A549 (cell line): ENCODE data around the gene TEF. TPM values are rescaled to one million over a fixed set of nuclear protein-coding genes. Genes with fewer than 3 reads are reported as not detected.
"Not testable (repeated sequence)": the region's sequence is repeated elsewhere in the genome, so short reads cannot be mapped to it uniquely, and the experiment has no call there.

ENCODE experiments used
- ATAC-seq, 2 experiments: fragments of 200-7000 bp in 1 of 2; fragments of >200 bp in 1 of 2; cut with Nextera tagmentation in 1 of 2; cut with Tn5 transposase in 1 of 2; 3 replicates each; pipeline versions ENCODE4 v1.8.0 to v1.9.1; 2018 to 2020; ENCODE audit warnings: mild to moderate bottlenecking in 1 of 2, moderate library complexity in 1 of 2
- CTCF ChIA-PET: fragments of 300-600 bp; sonication (Branson Sonifier 250); formaldehyde crosslinking; extraction: SDS; loops from one replicate; lab custom pipeline; 2021; ENCODE audit warnings: antibody characterized with exemption, inconsistent platforms; lab: Yijun Ruan, JAX
- POLR2A ChIA-PET: fragments of 350-600 bp; formaldehyde crosslinking; extraction: SDS; loops from one replicate; lab custom pipeline; 2021; ENCODE audit warnings: antibody characterized with exemption, inconsistent platforms; lab: Yijun Ruan, JAX
- DNase-seq, 2 experiments: peaks; one replicate each; pipeline versions ENCODE4 v3.0.0 to v3.0.0-alpha.2; 2011 to 2016; ENCODE audit warnings: low read depth in 1 of 2, low spot score in 1 of 2
- FAIRE-seq: peaks from 2 replicates; lab custom pipeline; 2011; peaks lifted over from hg19 to GRCh38; lab: Jason Lieb, UNC
- H3K27ac ChIP-seq, 2 experiments: fragments of >200 bp; sonication (Bioruptor Twin); formaldehyde crosslinking; 3 replicates each; pipeline ENCODE4 v1.5.1; 2016 to 2017
- H3K4me1 ChIP-seq: fragments of >200 bp; sonication (Bioruptor Twin); formaldehyde crosslinking; 3 replicates; pipeline ENCODE4 v1.6.1; 2016
- H3K4me2 ChIP-seq: fragments of >200 bp; sonication (Bioruptor Twin); formaldehyde crosslinking; 3 replicates; pipeline ENCODE4 v1.6.1; 2016
- H3K4me3 ChIP-seq: fragments of >200 bp; sonication (Bioruptor Twin); formaldehyde crosslinking; 3 replicates; pipeline ENCODE4 v1.5.1; 2016
- H3K9me3 ChIP-seq: fragments of >200 bp; sonication (Bioruptor Twin); formaldehyde crosslinking; 3 replicates; pipeline ENCODE4 v1.6.1; 2016
- BCL3 ChIP-seq: fragments of >200 bp; sonication (Bioruptor Twin); formaldehyde crosslinking; IDR thresholded peaks from 3 replicates; pipeline ENCODE4 v1.6.1; 2016
- BHLHE40 ChIP-seq: IDR thresholded peaks from 2 replicates; pipeline ENCODE4 v1.6.1; 2012; ENCODE audit warnings: low read depth, low read length, inconsistent platforms
- CEBPB ChIP-seq, 2 experiments: fragments of >200 bp in 1 of 2; sonication (Bioruptor Twin) in 1 of 2; formaldehyde crosslinking in 1 of 2; IDR thresholded peaks; 2 replicates each; pipeline ENCODE4 v1.6.1; 2012 to 2016
- CHD4 ChIP-seq: fragments of 200-600 bp; sonication (generic); IDR thresholded peaks from 2 replicates; pipeline ENCODE4 v1.6.1; 2016; ENCODE audit warnings: antibody characterized with exemption, mild to moderate bottlenecking, borderline replicate concordance
- ELK1 ChIP-seq: fragments of 150-350 bp; IDR thresholded peaks from 2 replicates; pipeline ENCODE4 v1.6.1; 2014; ENCODE audit warnings: low read depth, mild to moderate bottlenecking, low read length
- EP300 ChIP-seq, 2 experiments: fragments of >200 bp; sonication (Bioruptor Twin); formaldehyde crosslinking; IDR thresholded peaks; 2 replicates in 1 of 2; 3 replicates in 1 of 2; pipeline ENCODE4 v1.6.1; 2016 to 2017
- ESRRA ChIP-seq: fragments of 150-350 bp; IDR thresholded peaks from 2 replicates; pipeline ENCODE4 v1.6.1; 2014; ENCODE audit warnings: mild to moderate bottlenecking, low read length, borderline replicate concordance
- FOSL2 ChIP-seq, 2 experiments: fragments of 450-650 bp in 1 of 2; fragments of >200 bp in 1 of 2; sonication (Bioruptor Twin) in 1 of 2; formaldehyde crosslinking; IDR thresholded peaks; 2 replicates each; pipeline versions ENCODE4 v1.5.0 to v1.6.1; 2016 to 2020; ENCODE audit warnings: mild to moderate bottlenecking in 1 of 2, moderate library complexity in 1 of 2
- GATA3 ChIP-seq: IDR thresholded peaks from 2 replicates; pipeline ENCODE4 v1.6.1; 2012; ENCODE audit warnings: borderline replicate concordance
- HOXA7 ChIP-seq: fragments of 250-450 bp; sonication (Bioruptor Pico); IDR thresholded peaks from 2 replicates; pipeline ENCODE4 v1.5.0; 2020; ENCODE audit warnings: mild to moderate bottlenecking, moderate library complexity
- HOXB13 ChIP-seq: fragments of 250-450 bp; sonication (Bioruptor Pico); IDR thresholded peaks from 2 replicates; pipeline ENCODE4 v1.5.0; 2020; ENCODE audit warnings: low read depth, mild to moderate bottlenecking, moderate library complexity
- MAX ChIP-seq: IDR thresholded peaks from 2 replicates; pipeline ENCODE4 v1.6.1; 2012
- MYC ChIP-seq: IDR thresholded peaks from 2 replicates; pipeline ENCODE4 v1.6.1; 2012; ENCODE audit warnings: mild to moderate bottlenecking, inconsistent platforms, low read length, improper control_type of control experiment, borderline replicate concordance
- PHF8 ChIP-seq: fragments of 200-600 bp; sonication (generic); IDR thresholded peaks from 2 replicates; pipeline ENCODE4 v1.6.1; 2016; ENCODE audit warnings: low read depth, mild to moderate bottlenecking, antibody characterized with exemption, moderate library complexity, borderline replicate concordance
- RAD21 ChIP-seq, 2 experiments: fragments of >200 bp in 1 of 2; sonication (Bioruptor Twin) in 1 of 2; formaldehyde crosslinking in 1 of 2; IDR thresholded peaks in 1 of 2; conservative IDR thresholded peaks in 1 of 2; 2 replicates in 1 of 2; 3 replicates in 1 of 2; pipeline ENCODE4 v1.6.1; 2012 to 2018; ENCODE audit warnings: inconsistent platforms in 1 of 2
- REST ChIP-seq: fragments of 200-600 bp; sonication (generic); IDR thresholded peaks from 2 replicates; pipeline ENCODE4 v1.6.1; 2016; ENCODE audit warnings: antibody characterized with exemption, mild to moderate bottlenecking, moderate library complexity
- RFX5 ChIP-seq: fragments of 450-650 bp; IDR thresholded peaks from 2 replicates; pipeline ENCODE4 v1.7.1; 2014; ENCODE audit warnings: antibody characterized with exemption, mild to moderate bottlenecking, moderate library complexity
- SMC3 ChIP-seq: fragments of >200 bp; sonication (Bioruptor Twin); formaldehyde crosslinking; IDR thresholded peaks from 3 replicates; pipeline ENCODE4 v1.6.1; 2018; ENCODE audit warnings: inconsistent platforms
- SREBF2 ChIP-seq: fragments of 450-650 bp; IDR thresholded peaks from 2 replicates; pipeline ENCODE4 v1.6.1; 2014; ENCODE audit warnings: mild to moderate bottlenecking, moderate library complexity
- ZFP36 ChIP-seq: fragments of 450-650 bp; IDR thresholded peaks from 2 replicates; pipeline ENCODE4 v1.6.1; 2014; ENCODE audit warnings: borderline replicate concordance; ENCODE audit not compliant: partially characterized antibody
- WGBS: methylation state at CpG from one replicate; pipeline ENCODE4 v1.1.6; 2017; ENCODE audit errors: missing lambda C conversion rate; 5-methylcytosine and 5-hydroxymethylcytosine counted together
- polyA plus RNA-seq, 4 experiments: library from polyadenylated mRNA; depleted of rRNA in 3 of 4; stranded (reverse); fragments of >200 nt; fragmentation: RNase III in 1 of 4; extraction: RNeasy Plus Mini Kit Qiagen cat#74134 plus additional on column Dnase treatment in 1 of 4; gene quantifications; 2 replicates in 3 of 4; 3 replicates in 1 of 4; pipeline ENCODE4 v1.2.3, GENCODE V29; 2011 to 2017

The TEF gene
- polyA plus RNA-seq, 2 of the 4 experiments (the other 2 are of a cell fraction): 1.4 to 2.8 TPM

GRCh38 chr22:41436322-41437113 lies 54.8 kb downstream of the TEF start:
- Histone ChIP-seq H3K4me3 (no peak overlapping the region), H3K4me1 (no peaks in the 10 kb centered on the region), H3K27ac (no peak overlapping the region), H3K9me3 (no peaks in the 10 kb centered on the region), H3K4me2 (no peak overlapping the region)
- no peak for DNase-seq
- TF ChIP-seq ESRRA (no peak), RFX5 (no peak), SMC3 (no peak), ZFP36 (no peak), HOXB13 (no peak), CHD4 (no peak), PHF8 (no peak), ELK1 (no peak), MAX (no peak), EP300 (IDR thresholded peaks at IDR 0.05) (no peak)
- no peak for ATAC-seq
- 90% methylated on average over 22 of the region's 23 CpGs for WGBS
- no peak for FAIRE-seq
- ChIA-PET CTCF (interaction anchor here (1.3 to 1.8 kb wide), 4 partner anchors 12 to 91 kb away, joined by 4 to 8 read pairs (median 6); no protein-coding TSS in a partner anchor), POLR2A (interaction anchor here (0.6 to 1.2 kb wide), 2 partner anchors 10 to 82 kb away, joined by 4 to 8 read pairs; partner anchors contain the start of gene TOB2)

- no peak for DNase-seq
- H3K4me1 ChIP-seq: no peaks in the 10 kb centered on the region; the same call in 2 of the 3 replicates
- H3K9me3 ChIP-seq: no peaks in the 10 kb centered on the region
- H3K4me2 ChIP-seq: no peak overlapping the region
- POLR2A ChIA-PET: interaction anchor here (1.2 kb wide), 1 partner anchor 9 kb away, joined by 8 read pairs; the partner anchor contains the start of gene TOB2
- WGBS: 94% methylated on average over 7 of the region's 7 CpGs
- FAIRE-seq: no peak
- ATAC-seq: no peak
- CTCF ChIA-PET: interaction anchor here (0.6 to 1.8 kb wide), 6 partner anchors 9 to 514 kb away, joined by 4 to 8 read pairs (median 4); partner anchors contain the start of gene TOB2
- no peak for TF ChIP-seq FOSL2 (IDR thresholded peaks at IDR 0.05)
- no peak for TF ChIP-seq FOSL2 (CRISPR knock-in tag; IDR thresholded peaks at IDR 0.05)
- H3K27ac ChIP-seq: no peak overlapping the region
- H3K4me3 ChIP-seq: no peak overlapping the region
These were observed 55.5 kb downstream of the TEF start for GRCh38 chr22:41437198-41437597.

GRCh38 chr22:41440511-41440910 lies 58.8 kb downstream of the TEF start:
- H3K27ac ChIP-seq, H3K4me3 ChIP-seq, H3K9me3 ChIP-seq, ATAC-seq, POLR2A ChIA-PET, H3K4me1 ChIP-seq, H3K4me2 ChIP-seq, FAIRE-seq, DNase-seq: not testable (repeated sequence)
- WGBS: 90% methylated on average over 5 of the region's 5 CpGs
- CTCF ChIA-PET: interaction anchor here (1.2 to 1.6 kb wide), 2 partner anchors 23 to 77 kb away, joined by 3 to 5 read pairs; no protein-coding TSS in a partner anchor

GRCh38 chr22:41442240-41442792 lies 60.6 kb downstream of the TEF start:
- no peak for DNase-seq
- CTCF ChIA-PET: interaction anchor here (1.3 to 2.4 kb wide), 2 partner anchors 38 to 85 kb away, joined by 3 to 4 read pairs; no protein-coding TSS in a partner anchor
- no peaks in the 10 kb centered on the region for H3K9me3 ChIP-seq
- TF ChIP-seq HOXA7 (CRISPR knock-in tag) (no peak), RAD21 (conservative IDR thresholded peaks at IDR 0.05 in 1 of 2, IDR thresholded peaks at IDR 0.05 in 1 of 2) (no peak), CEBPB (IDR thresholded peaks at IDR 0.05) (no peak), REST (no peak), BCL3 (no peak), BHLHE40 (no peak), MYC (no peak), SREBF2 (no peak), FOSL2 (IDR thresholded peaks at IDR 0.05) (no peak), FOSL2 (CRISPR knock-in tag; IDR thresholded peaks at IDR 0.05) (no peak), ZFP36 (no peak), ESRRA (no peak), GATA3 (no peak)
- TF ChIP-seq, all 56 proteins: peak for 0
- WGBS: 93% methylated on average over 2 of the region's 2 CpGs
- ATAC-seq: no peak
- Histone ChIP-seq H3K27ac (no peak overlapping the region), H3K4me2 (no peak overlapping the region), H3K4me3 (no peak overlapping the region), H3K4me1 (peaks cover 9% of the 10 kb centered on the region; the same call in 1 of the 3 replicates)
- POLR2A ChIA-PET: interaction anchor here (0.7 kb wide), 1 partner anchor 34 kb away, joined by 3 read pairs; no protein-coding TSS in a partner anchor
- no peak for FAIRE-seq
